NT2/D1 (cell line): Measurements from ENCODE around the gene AGBL2.
"Not testable (repeated sequence)": the region's sequence is repeated elsewhere in the genome, so short reads cannot be mapped to it uniquely, and the experiment has no call there.

ENCODE experiments used
- DNase-seq: peaks from one replicate; pipeline ENCODE4 v3.0.0-alpha.2; 2011; ENCODE audit warnings: low read depth, low spot score
- H3K27me3 ChIP-seq: 2 replicates; pipeline ENCODE4 v1.6.0; 2011; ENCODE audit warnings: mild to moderate bottlenecking; ENCODE audit not compliant: insufficient read length, insufficient read depth
- H3K36me3 ChIP-seq: 2 replicates; pipeline ENCODE4 v1.6.1; 2011; ENCODE audit warnings: mild to moderate bottlenecking, low read length, mixed read lengths; ENCODE audit not compliant: insufficient read depth, insufficient read length
- H3K4me1 ChIP-seq: 2 replicates; pipeline ENCODE4 v1.5.1; 2011; ENCODE audit not compliant: insufficient read depth, insufficient read length
- H3K4me3 ChIP-seq: 2 replicates; pipeline ENCODE4 v1.5.1; 2011; ENCODE audit warnings: low read depth; ENCODE audit not compliant: insufficient read length
- H3K9ac ChIP-seq: 2 replicates; pipeline ENCODE4 v1.6.0; 2011; ENCODE audit warnings: low read depth; ENCODE audit not compliant: insufficient read length
- H3K9me3 ChIP-seq: 2 replicates; pipeline ENCODE4 v1.5.1; 2011; ENCODE audit warnings: mild to moderate bottlenecking, low read length; ENCODE audit not compliant: insufficient read depth
- SUZ12 ChIP-seq: IDR thresholded peaks from 2 replicates; pipeline ENCODE4 v1.6.1; 2011; ENCODE audit not compliant: insufficient read length, insufficient read depth; ENCODE audit errors: extremely low read depth
- YY1 ChIP-seq: IDR thresholded peaks from 2 replicates; pipeline ENCODE4 v1.6.1; 2011; ENCODE audit not compliant: insufficient read length, insufficient read depth
- ZNF274 ChIP-seq: IDR thresholded peaks from 2 replicates; pipeline ENCODE4 v1.6.1; 2011; ENCODE audit warnings: mild to moderate bottlenecking, low read depth, low read length

The AGBL2 gene

DNA sequence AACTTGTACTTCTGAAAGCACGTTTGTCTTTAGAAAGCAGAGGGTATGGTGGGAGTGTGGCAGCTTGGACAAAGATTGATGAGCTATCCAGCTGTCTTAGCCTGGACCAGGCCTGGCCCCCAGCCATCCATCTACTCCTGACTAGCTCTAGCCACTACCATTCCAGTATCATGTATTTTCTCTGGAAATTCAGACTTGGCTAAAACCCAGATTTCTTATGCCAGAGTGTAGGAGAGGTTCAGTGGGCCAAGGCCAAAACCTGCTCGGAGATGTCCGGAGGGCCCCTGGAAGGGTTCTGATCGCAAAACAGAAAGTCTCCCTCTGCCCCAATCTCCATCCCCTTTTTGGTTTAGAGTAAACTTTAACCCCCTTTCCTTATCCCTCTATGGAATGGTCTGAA, 48.0 kb downstream of the AGBL2 start:
- Histone ChIP-seq H3K4me1 (no peaks in the 10 kb centered on the region), H3K4me3 (no peak overlapping the region), H3K27me3 (no peaks in the 10 kb centered on the region), H3K9me3 (no peaks in the 10 kb centered on the region), H3K9ac (no peak overlapping the region), H3K36me3 (no peaks in the 10 kb centered on the region)
- TF ChIP-seq ZNF274: no peak
- no peak for TF ChIP-seq SUZ12
- TF ChIP-seq YY1: no peak
- DNase-seq: no peak

DNA sequence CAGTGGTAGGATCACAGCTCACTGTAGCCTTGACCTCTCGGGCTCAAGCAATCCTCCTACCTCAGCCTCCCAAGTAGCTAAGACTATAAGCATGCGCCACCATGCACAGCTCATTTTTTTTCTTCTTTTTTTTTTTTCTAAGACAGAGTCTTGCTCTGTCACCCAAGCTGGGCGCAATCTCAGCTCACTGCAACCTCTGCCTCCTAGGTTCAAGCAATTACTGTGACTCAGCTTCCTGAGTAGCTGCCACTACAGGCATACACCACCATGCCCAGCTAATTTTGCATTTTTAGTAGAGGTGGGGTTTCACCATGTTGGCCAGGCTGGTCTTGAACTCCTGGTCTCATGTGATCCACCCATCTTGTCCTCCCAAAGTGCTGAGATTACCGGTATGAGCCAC, 50.2 kb downstream of the AGBL2 start:
- DNase-seq, H3K4me1 ChIP-seq, H3K9ac ChIP-seq, H3K27me3 ChIP-seq, H3K36me3 ChIP-seq, H3K4me3 ChIP-seq, H3K9me3 ChIP-seq: not testable (repeated sequence)

DNA sequence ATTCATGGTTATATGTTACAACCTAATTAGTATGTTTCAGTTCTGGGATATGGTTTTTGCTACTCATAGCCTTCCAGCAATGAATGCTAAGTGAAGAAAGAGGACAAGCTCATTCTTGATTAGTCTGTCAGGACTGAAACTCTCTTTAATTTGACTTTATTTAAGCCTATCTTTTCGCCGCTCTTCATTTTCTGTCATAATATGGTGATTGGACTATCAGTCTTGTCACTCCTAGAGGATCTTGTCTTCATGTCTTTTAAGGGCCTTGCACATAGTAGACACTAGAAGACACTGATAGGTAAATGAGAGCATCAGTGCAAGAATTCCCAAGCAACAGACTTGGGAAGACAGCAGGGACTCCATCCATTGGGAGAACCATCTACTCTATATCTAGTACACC, 53.9 kb downstream of the AGBL2 start:
- Histone ChIP-seq H3K9me3 (no peaks in the 10 kb centered on the region), H3K4me3 (no peak overlapping the region), H3K36me3 (no peaks in the 10 kb centered on the region), H3K9ac (no peak overlapping the region), H3K27me3 (no peaks in the 10 kb centered on the region), H3K4me1 (no peaks in the 10 kb centered on the region)
- no peak for DNase-seq
- no peak for TF ChIP-seq ZNF274
- no peak for TF ChIP-seq SUZ12
- no peak for TF ChIP-seq YY1

DNA sequence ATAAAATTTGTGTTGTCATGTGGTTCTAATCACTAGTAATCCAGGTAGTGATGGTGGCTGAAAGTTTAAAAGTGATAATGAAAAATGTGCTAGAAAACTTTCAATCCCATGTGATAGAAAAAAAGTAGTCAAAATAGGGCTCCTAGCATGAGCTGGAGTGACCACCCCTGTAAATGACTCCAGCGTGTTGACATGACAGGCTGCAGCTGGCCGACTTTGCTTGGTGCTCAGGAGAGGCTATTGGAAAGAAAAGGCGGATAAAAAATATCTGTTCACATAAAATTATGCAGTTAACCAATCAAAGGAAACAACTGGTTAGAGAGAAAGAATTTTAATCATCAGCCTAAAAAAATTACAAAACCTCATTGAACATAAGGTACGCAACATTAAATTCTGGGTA, 55.9 kb downstream of the AGBL2 start:
- H3K4me3 ChIP-seq: no peak overlapping the region
- H3K4me1 ChIP-seq: no peaks in the 10 kb centered on the region
- no peaks in the 10 kb centered on the region for H3K9me3 ChIP-seq
- no peak for TF ChIP-seq SUZ12
- TF ChIP-seq YY1: no peak
- TF ChIP-seq ZNF274: no peak
- DNase-seq: no peak
- H3K36me3 ChIP-seq: no peaks in the 10 kb centered on the region
- no peak overlapping the region for H3K9ac ChIP-seq
- H3K27me3 ChIP-seq: no peaks in the 10 kb centered on the region

DNA sequence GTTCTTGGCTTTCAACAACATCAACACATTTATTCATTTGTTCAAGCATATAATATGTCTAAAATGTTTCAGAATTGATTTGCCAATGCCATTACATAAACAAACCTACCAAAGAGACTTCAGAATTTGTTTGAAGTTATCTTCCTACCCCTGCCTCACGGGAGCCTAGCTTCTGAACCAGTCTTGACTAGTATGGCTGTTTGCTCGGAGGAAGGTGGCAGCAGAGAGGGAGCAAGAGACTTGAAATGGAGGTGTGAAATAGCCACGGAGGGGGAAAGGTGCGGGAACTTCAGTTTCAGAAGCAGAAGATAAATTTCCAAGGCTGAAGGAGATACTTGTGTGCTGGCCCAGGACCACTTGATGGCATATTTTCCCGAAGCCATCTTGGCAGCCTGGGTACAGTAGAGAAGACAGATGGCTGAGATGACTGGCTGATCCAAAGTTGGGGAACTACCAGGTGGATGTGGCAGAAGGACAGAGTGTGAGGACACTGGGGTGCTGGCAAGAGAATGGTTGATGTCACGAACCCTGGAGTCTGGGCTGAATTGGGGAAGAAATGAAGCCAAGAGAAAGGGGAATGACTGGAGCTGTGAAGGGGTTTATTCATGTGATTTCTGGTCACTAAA, 58.8 kb downstream of the AGBL2 start:
- Histone ChIP-seq H3K9me3 (peaks cover 15% of the 10 kb centered on the region), H3K4me1 (no peaks in the 10 kb centered on the region), H3K36me3 (no peaks in the 10 kb centered on the region), H3K4me3 (no peak overlapping the region), H3K27me3 (no peaks in the 10 kb centered on the region), H3K9ac (no peak overlapping the region)
- no peak for TF ChIP-seq YY1
- no peak for TF ChIP-seq ZNF274
- no peak for TF ChIP-seq SUZ12
- no peak for DNase-seq

DNA sequence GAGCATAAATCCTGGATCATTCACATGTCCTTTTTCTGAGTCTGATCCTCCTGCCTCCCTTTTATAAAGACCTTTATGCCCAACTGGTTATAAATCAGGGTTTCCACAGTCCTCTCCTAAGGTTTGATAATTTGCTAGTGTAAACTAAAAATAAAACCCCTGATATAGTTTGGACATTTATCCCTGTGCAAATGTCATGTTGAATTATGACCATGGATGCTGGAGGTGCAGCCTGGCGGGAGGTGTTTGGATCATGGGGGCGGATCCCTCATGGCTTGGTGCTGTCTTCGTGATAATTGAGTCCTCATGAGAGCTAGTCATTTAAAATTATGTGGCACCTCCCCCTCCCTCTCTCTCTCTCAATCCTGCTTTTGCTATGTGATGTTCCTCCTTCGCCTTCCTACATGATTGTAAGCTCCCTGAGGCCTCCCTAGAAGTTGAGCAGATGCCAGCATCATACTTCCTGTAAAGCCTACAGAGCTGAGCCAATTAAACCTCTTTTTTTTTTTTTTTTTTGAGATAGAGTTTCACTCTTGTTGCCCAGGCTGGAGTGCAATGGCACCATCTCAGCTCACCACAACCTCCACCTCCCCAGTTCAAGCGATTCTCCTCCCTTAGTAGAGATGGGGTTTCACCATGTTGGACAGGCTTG, 63.2 kb downstream of the AGBL2 start:
- Histone ChIP-seq H3K9me3 (peaks cover 15% of the 10 kb centered on the region), H3K27me3 (no peaks in the 10 kb centered on the region), H3K4me3 (no peak overlapping the region), H3K4me1 (no peaks in the 10 kb centered on the region), H3K9ac (no peak overlapping the region), H3K36me3 (no peaks in the 10 kb centered on the region)
- TF ChIP-seq ZNF274 (no peak), SUZ12 (no peak), YY1 (no peak)
- no peak for DNase-seq

DNA sequence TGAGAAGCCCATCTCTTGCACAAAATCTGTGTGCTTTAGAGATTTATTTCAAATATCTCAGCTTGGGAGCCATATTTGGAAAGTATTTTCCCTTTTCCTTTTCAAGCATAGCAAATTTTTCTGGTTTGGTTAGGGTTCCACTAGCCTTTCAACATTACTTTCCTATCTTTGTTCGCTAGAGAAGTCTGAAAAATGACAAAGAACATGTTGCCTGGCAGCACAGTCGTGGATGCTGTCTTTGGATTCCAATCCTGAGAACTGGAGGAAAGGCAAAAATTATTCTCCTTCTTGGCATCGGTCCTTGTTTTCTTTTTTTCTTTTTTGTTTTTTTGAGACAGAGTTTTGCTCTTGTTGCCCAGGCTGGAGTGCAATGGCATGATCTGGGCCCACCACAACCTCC, 65.9 kb downstream of the AGBL2 start:
- no peaks in the 10 kb centered on the region for H3K4me1 ChIP-seq

More for the DNA sequence above, 65.9 kb downstream of the AGBL2 start:
- Histone ChIP-seq H3K4me3 (no peak overlapping the region), H3K36me3 (no peaks in the 10 kb centered on the region), H3K27me3 (no peaks in the 10 kb centered on the region), H3K9me3 (peaks cover 15% of the 10 kb centered on the region), H3K9ac (no peak overlapping the region)
- TF ChIP-seq SUZ12 (no peak), ZNF274 (no peak), YY1 (no peak)
- DNase-seq: no peak
